IPS-18c (cell line): Measurements from ENCODE around the gene MYD88.

Experiments used
- H3K4me3 ChIP-seq: 2 replicates; pipeline ENCODE4 v1.7.0; 2013; ENCODE audit warnings: low read depth, mild to moderate bottlenecking, low read length, moderate library complexity; ENCODE audit not compliant: insufficient read depth
- H3K9me3 ChIP-seq: one replicate; pipeline ENCODE4 v1.6.1; 2013; ENCODE audit warnings: mild to moderate bottlenecking, low read length, moderate library complexity; ENCODE audit not compliant: control insufficient read depth, insufficient read depth

MYD88 gene

DNA sequence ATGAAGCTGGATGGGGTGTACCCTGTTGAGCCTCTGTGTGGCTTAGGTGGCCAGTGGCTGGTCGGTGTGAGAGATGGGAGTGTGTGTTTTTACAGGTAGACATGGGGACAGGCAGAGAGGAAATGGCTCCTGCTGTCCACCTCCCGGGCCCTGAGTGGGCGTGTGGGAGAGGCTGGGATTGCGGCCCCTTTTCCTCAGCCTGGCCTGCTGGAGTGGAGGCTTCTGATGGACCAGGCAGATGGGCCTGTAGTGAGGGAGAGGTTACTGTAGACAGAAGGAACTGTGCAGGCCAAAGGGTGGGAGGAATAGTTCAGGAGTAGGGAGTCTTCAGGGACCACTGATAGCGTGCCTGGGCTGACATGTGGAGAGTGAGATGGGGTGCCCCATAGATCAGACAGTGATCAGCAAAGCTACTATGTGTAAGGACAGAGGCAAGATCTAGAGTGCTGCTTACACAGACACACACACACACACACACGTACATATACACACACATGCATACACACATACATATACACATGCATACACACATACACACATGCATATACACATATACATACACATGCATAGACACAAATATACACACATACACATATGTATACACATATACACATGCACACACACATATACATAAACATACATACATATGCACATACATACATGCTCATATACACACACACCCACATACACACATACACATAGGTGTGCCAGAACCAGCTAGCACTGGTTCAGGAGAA is 28.0 kb upstream of the MYD88 start:
- H3K9me3 ChIP-seq, result no peaks in the 10 kb centered on the region
- no peak overlapping the region for H3K4me3 ChIP-seq

DNA sequence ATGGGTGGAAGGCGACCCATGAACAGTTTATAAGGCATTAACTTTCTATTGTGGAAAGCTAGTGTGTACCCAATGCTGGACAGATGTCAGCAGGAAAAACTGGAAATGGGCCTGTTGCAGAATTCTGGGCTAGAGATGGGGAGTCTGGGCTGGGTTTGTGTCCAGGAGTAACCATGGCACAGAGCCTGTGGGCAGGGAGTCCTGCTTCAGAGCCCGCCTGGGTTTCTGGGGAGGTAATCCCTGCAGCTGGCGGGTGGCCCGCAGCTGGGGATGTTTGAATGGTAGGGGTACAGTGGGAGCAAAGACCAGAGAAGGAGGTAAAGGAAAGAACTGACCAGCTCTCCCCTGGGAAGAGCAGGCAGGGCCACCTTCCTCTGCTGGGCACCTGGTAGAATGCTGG is 27.3 kb upstream of the MYD88 start:
- no peaks in the 10 kb centered on the region for H3K9me3 ChIP-seq
- H3K4me3 ChIP-seq, result no peak overlapping the region

DNA sequence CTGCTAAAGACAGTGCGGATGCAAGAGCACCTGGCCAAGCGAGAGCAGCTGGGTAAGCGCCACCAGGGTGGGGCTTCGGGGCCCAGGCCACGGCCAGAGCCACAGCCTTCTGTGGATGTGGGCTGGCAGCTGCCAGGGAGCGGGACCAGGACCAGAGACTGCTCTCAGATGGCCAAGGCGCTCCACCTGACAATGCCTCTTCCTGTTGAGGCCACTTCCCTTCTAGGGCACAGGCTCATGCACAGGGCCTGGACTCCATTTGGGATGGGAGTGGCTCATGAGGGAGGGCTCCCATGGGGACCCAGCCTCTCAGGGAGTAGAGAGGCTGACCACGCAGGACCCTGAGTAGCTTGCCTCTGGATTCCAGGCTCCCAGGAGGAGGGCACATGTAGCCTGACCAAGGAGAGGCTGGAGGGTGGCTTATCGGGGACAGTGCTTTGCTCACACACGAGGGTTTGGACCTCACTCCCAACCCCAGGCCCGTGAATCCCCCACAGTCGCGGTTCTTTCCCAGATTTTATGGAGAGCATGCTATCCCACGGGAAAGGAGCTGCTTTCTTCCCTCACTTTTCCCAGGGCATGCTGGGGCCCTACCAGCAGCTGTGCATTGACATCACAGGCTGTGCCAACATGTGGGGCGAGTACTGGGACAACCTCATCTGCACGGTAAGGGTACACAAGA is 26.6 kb upstream of the MYD88 start:
- Histone ChIP-seq H3K4me3 (no peak overlapping the region), H3K9me3 (no peaks in the 10 kb centered on the region)

DNA sequence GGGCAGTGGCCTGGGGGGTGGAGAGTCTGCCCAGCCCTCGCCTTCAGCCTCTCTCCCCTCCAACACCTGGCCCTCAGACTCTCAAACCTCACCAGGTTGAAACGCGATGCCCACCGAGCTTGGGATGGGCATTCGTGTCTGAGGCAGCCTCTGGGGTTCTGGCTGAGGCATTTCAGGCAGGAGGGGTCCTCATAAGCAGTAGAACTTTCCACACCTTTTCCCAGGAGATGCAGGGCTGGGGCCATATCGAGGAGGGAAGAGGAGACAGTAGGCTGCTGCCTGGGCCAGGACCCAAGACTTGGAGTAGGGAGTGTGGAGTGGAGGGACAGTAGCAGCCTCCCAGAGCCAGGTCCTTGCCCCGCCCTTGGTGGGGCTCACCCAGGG is 26.1 kb upstream of the MYD88 start:
- Histone ChIP-seq H3K4me3 (no peak overlapping the region), H3K9me3 (no peaks in the 10 kb centered on the region)

DNA sequence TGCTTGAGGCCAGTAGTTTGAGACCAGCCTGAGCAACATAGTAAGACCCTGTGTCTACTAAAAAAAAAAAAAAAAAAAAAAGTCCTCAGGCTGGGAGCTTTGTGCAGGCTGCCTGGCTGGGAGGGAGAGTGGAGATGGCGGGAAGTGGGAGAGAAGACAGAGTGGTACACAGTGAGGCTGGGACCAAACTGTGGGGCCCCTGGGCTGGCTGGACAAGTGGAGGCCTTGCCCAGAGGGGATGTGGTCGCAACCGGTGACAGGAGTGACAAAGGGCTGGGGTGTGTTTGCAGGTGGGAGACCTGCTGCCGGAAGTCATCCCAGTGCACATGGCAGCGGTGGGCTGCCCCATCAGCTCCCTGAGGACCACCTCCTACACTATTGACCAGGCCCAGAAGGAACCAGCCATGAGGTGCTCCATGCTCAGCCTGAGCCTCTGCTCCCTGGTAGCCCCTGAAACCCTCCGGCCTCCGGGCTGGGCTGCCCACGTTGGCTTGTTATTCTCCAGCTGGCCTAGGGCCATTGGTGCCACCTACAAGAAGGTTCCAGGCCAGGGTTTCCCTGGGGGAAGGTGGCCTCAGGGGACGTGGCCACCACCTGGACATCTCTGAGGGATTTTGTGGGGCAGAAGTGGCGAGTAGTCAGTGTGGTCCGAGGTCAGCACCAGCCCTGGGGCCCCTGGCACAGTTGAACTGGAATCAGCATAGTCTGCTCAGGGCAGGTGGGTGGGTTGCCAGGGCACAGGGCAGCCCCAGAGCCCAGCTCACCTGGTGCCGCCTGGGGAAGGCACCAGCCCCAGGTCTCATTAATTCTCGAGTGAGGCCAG is 24.2 kb upstream of the MYD88 start:
- no peak overlapping the region for H3K4me3 ChIP-seq

DNA sequence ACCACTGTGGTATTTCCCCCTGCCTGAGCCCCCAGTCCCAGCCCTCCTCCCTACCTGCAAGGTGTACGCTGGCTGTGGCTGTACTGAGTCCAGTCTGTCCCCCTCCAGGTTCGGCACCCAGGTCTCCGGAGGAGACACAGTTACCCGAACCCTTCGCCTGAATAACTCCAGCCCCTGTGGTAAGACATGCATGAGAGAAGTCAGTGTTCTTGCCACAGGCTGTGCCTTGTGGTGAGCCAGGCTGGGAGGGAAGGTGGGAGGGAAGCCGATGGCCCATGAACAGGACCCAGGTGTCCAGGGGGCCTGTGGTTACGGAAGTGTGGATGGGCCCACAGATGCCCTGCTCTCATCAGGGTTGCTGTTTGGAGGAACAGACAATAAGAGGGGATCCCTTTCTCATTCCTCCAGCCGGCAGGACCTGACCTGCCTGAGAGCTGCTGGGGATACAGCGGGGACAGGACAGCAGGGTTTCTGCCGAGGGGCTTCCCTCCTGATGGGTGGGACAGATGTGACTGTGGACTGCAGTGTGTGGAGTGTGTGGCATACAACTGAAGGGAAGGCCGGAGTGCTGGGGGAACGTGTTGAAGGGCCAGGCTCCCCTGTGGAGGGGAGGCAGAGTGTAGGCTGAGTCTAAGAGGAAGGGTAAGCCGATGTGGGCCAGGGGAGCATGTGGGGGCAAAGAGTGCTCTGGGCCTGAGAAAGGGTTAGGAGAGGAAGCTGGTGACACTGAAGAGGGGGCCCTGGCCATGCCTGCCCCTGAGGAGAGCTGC is 23.4 kb upstream of the MYD88 start:
- Histone ChIP-seq H3K4me3 (no peak overlapping the region), H3K9me3 (no peaks in the 10 kb centered on the region)

More for the DNA sequence above, 24.2 kb upstream of the MYD88 start:
- no peaks in the 10 kb centered on the region for H3K9me3 ChIP-seq

DNA sequence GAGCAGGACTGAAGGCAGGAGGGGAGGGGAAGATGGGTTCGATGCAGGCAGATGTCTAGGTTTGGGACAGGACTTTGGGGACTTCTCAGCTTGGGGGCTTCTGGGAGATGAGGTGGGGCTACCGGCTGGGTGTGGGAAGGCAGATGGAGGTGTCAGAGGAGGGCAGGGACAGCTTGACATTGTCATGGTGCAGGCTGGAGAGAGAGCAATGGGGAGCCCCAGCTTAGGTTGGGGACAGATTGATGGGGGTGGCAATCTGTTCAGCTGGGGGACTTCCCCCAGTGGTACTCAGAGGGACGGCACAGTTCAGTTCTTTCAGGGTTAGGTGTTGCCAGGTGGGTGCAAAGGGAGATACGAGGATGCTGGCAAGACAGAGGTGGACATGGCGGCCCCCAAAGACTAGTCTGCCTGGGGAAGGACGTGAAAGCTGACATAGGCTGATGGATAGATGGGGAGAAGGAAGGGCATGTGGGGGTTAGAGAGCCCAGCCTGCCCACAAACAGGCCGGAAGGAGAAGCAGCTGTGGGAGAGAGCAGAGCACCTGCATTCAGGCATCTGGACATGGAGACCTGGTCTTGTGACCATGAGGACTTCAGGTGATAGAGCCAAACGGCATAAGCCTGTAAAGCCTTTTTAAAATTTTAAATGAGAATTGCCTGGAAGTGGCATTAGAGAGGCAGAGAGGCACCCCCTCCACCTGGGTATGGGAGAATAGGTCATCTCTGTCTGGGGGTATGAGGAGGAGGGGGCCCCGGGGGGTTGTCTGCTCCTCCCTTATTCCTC is 22.6 kb upstream of the MYD88 start:
- H3K4me3 ChIP-seq, result no peak overlapping the region
- H3K9me3 ChIP-seq, result no peaks in the 10 kb centered on the region

DNA sequence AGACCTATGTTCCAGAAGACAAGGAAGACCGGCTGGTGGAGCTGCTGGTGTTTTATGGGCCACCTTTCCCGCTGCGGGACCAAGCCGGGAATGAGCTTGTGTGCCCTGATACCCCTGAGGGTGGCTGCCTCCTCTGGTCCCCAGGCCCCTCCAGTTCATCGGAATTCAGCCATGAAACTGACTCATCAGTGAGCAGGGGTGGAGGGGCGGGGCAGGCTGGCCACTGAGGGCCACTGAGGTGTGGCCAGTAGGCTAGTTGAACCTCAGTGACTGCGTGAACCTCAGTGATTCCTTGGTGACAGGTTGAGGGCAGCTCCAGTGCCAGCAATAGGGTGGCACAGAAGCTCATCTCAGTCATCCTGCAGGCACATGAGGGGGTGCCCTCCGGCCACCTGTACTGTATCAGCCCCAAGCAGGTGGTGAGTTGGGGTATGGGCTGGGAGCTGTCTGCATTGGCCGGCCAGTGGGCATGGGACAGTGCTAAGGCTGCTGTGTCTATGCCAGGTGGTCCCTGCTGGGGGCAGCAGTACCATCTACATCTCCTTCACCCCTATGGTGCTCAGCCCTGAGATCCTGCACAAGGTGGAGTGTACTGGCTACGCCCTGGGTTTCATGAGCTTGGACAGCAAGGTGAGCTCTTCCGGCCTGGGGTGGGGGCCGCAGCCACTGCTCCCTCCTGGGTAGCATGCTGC is 21.8 kb upstream of the MYD88 start:
- no peak overlapping the region for H3K4me3 ChIP-seq
- no peaks in the 10 kb centered on the region for H3K9me3 ChIP-seq

DNA sequence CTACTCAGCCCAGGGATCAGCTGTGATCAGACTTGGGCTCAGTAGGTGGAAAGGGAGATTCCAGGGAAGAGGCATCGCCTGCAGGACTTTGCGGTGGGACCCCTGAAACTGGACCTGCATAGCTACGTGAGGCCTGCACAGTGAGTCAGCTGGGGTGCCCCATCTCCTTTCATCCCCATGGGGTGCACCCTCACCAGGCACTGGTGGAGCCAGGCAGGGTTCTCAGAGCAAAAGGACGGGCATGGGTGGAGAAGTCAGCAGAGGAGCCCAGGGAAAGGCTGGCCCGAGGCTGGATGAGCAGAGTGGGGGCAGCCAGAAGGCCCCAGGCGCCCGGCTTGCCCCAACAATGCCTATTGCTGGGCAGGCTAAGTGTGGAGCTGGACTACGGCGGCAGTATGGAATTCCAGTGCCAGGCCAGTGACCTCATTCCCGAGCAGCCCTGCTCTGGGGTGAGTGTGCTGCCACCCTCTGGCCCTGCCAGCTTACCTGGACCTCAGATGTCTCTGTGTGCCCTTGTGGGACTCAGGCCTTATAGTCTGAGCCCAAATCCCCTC is 21.2 kb upstream of the MYD88 start:
- no peaks in the 10 kb centered on the region for H3K9me3 ChIP-seq

DNA sequence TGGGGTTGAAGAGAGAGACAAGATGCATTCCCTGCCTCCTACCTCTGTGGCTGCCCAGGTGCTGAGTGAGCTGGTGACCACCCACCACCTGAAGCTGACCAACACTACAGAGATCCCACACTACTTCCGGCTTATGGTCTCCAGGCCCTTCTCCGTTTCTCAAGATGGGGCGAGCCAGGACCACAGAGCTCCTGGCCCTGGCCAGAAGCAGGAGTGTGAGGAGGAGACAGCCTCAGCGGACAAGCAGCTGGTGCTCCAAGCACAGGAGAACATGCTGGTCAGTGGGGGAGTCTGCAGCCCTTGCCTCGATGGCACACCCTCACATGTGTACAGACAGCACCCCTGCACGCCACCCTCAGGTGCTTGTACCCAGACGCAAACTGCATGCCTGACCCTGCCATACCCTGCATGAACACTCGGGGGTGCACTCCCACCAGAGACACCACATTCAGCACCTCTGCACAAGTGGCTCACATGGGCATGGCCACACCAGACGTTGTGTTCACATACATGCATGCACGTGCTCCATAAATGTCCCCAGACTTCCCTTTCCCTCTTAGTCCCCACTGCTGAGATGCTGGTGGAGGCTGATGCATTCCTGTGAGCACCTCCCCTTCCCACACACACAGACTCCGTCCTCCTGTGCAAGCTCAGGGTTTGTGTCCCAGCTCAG is 20.6 kb upstream of the MYD88 start:
- H3K4me3 ChIP-seq, result no peak overlapping the region
- no peaks in the 10 kb centered on the region for H3K9me3 ChIP-seq

More for the DNA sequence above, 21.2 kb upstream of the MYD88 start:
- no peak overlapping the region for H3K4me3 ChIP-seq

DNA sequence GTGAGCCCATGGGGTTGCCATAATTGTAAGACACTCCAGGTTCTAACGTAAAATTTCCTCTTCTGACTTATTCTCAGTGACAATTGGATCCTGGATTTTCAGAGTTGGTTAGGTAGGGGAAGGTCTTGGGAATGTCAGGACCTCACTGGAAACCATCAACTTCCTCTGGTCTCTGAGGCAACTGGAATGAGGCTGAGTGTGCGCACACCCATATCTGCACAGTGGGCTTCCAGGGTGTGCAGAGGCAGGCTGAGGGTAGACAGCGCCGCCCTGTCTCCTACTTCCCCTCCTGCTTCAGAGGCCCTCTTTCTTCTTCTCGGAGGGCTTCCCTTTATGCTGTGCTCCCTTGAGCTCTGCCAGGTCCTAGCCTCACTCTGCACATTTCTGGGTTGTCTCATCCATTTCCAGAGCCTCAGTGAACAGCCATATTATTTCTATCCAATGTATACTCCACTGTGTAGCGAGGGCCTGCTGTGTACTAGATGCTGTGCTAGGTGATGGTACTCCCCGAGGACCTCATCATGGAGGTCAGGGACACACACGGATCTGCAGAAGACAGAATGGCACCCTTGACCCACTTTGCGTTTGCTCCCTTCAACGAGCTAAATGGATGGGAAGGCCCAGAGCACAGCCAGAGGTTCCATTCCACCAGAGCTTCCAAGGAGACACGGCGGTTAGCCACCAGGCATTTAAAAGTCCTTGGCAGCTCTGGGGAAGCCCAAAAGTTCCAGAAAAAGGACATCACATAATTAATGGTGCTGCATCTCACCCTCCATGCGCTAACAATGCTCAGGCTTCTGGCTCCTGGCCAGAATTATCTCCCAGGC is 19.8 kb upstream of the MYD88 start:
- no peak overlapping the region for H3K4me3 ChIP-seq
- H3K9me3 ChIP-seq, result no peaks in the 10 kb centered on the region

DNA sequence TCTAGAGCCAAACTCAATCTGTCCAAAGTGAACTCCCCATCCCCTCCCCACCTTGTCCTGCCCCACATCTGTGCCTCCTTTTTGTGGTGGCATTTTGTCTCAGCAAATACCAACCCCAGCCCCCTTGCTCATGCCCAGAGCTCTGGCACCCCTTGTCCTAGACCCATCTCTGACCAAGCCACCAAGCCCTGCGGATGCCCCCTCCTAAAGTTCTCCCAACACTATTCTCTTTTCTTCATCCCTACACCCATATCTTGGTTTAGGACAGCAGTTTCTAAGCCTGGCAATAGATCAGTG is 19.3 kb upstream of the MYD88 start:
- Histone ChIP-seq H3K9me3 (no peaks in the 10 kb centered on the region), H3K4me3 (no peak overlapping the region)

DNA sequence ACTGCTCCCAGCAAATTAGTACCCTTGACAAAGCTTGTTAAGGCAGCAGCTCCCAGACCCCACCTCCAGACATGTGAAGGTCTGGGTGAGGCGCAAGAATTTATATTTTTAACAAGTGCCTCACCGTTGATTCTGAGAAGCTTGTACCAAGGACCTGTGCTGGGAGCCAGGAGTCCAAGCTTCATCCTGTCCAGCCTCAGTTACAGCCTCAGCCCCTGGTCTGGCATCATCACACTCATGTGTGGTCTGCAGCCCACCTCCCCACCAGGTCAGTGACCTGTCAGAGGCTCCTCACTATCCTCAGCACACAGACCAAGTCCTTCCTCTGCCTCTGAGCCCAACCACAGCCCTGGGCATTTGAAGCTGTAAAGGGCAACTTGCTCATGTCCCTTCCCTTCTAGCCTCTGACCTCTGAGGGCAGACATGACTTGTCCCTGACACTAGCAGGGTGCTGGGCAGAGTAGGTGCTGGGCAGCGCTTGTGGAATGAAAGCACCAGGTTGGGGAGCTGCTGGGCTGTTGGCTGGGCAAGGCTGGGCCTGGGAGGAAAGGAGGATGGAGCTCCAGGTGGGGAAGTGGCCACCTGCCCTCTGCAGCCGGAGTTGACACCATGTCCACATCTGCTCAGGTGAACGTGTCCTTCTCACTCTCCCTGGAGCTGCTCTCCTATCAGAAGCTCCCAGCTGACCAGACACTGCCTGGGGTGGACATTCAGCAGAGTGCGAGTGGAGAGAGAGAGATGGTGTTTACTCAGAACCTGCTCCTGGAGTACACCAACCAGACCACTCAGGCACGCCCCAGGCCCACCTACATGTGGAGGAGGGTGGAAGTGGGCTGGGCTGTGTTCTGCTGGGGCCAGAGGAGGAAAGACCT is 18.4 kb upstream of the MYD88 start:
- H3K9me3 ChIP-seq, result no peaks in the 10 kb centered on the region

More for the DNA sequence above, 18.4 kb upstream of the MYD88 start:
- H3K4me3 ChIP-seq, result no peak overlapping the region
